ENCODE data around the gene ZDHHC20.

Gene ZDHHC20

GRCh38 chr13:21361123-21361522 is 98.0 kb downstream of the ZDHHC20 start:
- DNase-seq (ENCODE audit: low read depth) = no peak
- TF ChIP-seq MAX (IDR thresholded peaks at IDR 0.05; ENCODE audit: low read depth, low read length) (no peak), POLR2A (IDR thresholded peaks at IDR 0.05; ENCODE audit: extremely low read depth, insufficient read length) (no peak), MYC (IDR thresholded peaks at IDR 0.05; ENCODE audit: low read depth, low read length) (no peak)
- TF ChIP-seq, protein P1, sequence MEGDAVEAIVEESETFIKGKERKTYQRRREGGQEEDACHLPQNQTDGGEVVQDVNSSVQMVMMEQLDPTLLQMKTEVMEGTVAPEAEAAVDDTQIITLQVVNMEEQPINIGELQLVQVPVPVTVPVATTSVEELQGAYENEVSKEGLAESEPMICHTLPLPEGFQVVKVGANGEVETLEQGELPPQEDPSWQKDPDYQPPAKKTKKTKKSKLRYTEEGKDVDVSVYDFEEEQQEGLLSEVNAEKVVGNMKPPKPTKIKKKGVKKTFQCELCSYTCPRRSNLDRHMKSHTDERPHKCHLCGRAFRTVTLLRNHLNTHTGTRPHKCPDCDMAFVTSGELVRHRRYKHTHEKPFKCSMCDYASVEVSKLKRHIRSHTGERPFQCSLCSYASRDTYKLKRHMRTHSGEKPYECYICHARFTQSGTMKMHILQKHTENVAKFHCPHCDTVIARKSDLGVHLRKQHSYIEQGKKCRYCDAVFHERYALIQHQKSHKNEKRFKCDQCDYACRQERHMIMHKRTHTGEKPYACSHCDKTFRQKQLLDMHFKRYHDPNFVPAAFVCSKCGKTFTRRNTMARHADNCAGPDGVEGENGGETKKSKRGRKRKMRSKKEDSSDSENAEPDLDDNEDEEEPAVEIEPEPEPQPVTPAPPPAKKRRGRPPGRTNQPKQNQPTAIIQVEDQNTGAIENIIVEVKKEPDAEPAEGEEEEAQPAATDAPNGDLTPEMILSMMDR (IDR thresholded peaks at IDR 0.05; ENCODE audit: low read depth, low read length) = no peak
- no peak overlapping the region for H3K4me3 ChIP-seq (ENCODE audit: low read depth, low read length)

- no peak for DNase-seq (ENCODE audit: low read depth)
- no peak for TF ChIP-seq MYC (IDR thresholded peaks at IDR 0.05; ENCODE audit: low read depth, low read length)
- TF ChIP-seq, protein P1 (IDR thresholded peaks at IDR 0.05; ENCODE audit: low read depth, low read length) = no peak
- no peak for TF ChIP-seq MAX (IDR thresholded peaks at IDR 0.05; ENCODE audit: low read depth, low read length)
- TF ChIP-seq POLR2A (IDR thresholded peaks at IDR 0.05; ENCODE audit: extremely low read depth, insufficient read length) = no peak
- H3K4me3 ChIP-seq (ENCODE audit: low read depth, low read length) = no peak overlapping the region
Observed at GRCh38 chr13:21360463-21360862, 98.6 kb downstream of the ZDHHC20 start.

- H3K4me3 ChIP-seq (ENCODE audit: low read depth, low read length) = no peak overlapping the region
- no peak for DNase-seq (ENCODE audit: low read depth)
- TF ChIP-seq POLR2A (IDR thresholded peaks at IDR 0.05; ENCODE audit: extremely low read depth, insufficient read length) = no peak
- TF ChIP-seq MAX (IDR thresholded peaks at IDR 0.05; ENCODE audit: low read depth, low read length) = no peak
- TF ChIP-seq MYC (IDR thresholded peaks at IDR 0.05; ENCODE audit: low read depth, low read length) = no peak
Observed at GRCh38 chr13:21359855-21360254, 99.2 kb downstream of the ZDHHC20 start.

DNA sequence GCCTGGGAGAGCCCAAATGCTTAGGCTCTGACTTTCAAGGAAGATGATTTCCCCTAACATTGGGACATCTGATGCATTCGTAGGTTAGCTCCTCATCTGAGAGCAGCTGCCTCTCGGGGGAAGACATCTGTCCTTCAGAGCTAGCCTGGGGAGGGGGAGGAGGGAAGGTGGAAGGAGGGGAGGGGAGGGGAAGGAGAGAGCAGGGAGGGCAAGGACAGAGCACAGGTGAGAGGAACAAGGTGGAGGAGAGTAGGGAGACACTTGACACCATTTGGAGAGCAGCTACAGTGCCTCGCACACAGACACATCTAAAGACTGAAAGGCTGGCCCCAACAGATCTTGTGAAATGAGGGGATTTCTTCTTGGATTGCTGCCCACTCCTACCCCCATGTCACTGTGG is 103.8 kb downstream of the ZDHHC20 start:
- TF ChIP-seq MYC (IDR thresholded peaks at IDR 0.05; ENCODE audit: low read depth, low read length) = no peak
- TF ChIP-seq, protein P1 (IDR thresholded peaks at IDR 0.05; ENCODE audit: low read depth, low read length) = no peak
- TF ChIP-seq POLR2A (IDR thresholded peaks at IDR 0.05; ENCODE audit: extremely low read depth, insufficient read length) = no peak
- no peak for TF ChIP-seq MAX (IDR thresholded peaks at IDR 0.05; ENCODE audit: low read depth, low read length)
- no peak overlapping the region for H3K4me3 ChIP-seq (ENCODE audit: low read depth, low read length)
- DNase-seq (ENCODE audit: low read depth) = no peak

- TF ChIP-seq, protein P1 (IDR thresholded peaks at IDR 0.05; ENCODE audit: low read depth, low read length) = no peak
- TF ChIP-seq POLR2A (IDR thresholded peaks at IDR 0.05; ENCODE audit: extremely low read depth, insufficient read length) = no peak
- no peak for TF ChIP-seq MAX (IDR thresholded peaks at IDR 0.05; ENCODE audit: low read depth, low read length)
- no peak for TF ChIP-seq MYC (IDR thresholded peaks at IDR 0.05; ENCODE audit: low read depth, low read length)
- no peak for DNase-seq (ENCODE audit: low read depth)
- no peak overlapping the region for H3K4me3 ChIP-seq (ENCODE audit: low read depth, low read length)
Observed at GRCh38 chr13:21354721-21355120, 104.4 kb downstream of the ZDHHC20 start.

DNA sequence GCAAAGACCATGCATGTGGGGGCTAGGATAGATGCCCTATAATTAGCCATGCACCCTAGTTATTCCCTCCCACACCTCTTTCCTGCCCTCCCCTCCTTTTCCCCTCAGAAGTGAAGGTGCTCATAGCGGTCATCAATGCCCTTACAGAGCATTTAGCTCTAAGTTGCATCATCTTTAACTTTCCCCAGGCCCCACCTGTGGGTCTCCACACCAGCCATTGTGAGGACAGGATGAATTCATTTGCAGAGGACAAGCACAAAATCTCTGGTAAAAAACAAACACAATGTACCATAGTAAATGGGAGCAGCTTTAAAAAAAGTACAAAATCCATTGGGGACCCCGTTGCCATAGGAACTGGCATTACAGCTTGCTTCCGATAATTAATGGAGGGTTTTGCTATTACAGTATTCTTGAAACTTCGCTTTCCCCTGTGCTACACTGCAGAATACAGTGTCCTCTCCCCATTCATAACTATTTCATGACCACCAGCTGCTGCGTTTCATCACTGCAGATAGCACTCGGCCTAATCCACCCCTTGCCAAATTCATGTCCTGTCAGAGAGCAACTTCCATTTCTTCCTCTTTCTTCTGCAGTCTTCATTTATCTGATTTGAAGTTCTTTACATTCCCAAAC is 110.5 kb downstream of the ZDHHC20 start:
- no peak overlapping the region for H3K4me3 ChIP-seq (ENCODE audit: low read depth, low read length)
- DNase-seq (ENCODE audit: low read depth) = peak; percentile 56
- TF ChIP-seq MYC (IDR thresholded peaks at IDR 0.05; ENCODE audit: low read depth, low read length) (no peak), MAX (IDR thresholded peaks at IDR 0.05; ENCODE audit: low read depth, low read length) (no peak), POLR2A (IDR thresholded peaks at IDR 0.05; ENCODE audit: extremely low read depth, insufficient read length) (no peak)
- TF ChIP-seq, protein P1 (IDR thresholded peaks at IDR 0.05; ENCODE audit: low read depth, low read length) = no peak
